Stimulated activated CD8-positive, alpha-beta memory T cell treated with anti-CD3 and anti-CD28 coated beads, Interleukin-7, amount 100 ng/mL, for 1 hour (primary cell): Measurements from ENCODE around the gene KRTAP3-3.

Experiments
- DNase-seq, 2 donors: peaks; one replicate each; pipeline ENCODE4 v3.0.0-alpha.2; 2020; ENCODE audit warnings: low read depth in 2 of 2

Gene KRTAP3-3

GRCh38 chr17:40958086-40958953 lies 35.6 kb downstream of the KRTAP3-3 start:
- no peak for DNase-seq

GRCh38 chr17:40956401-40957254 lies 37.3 kb downstream of the KRTAP3-3 start:
- DNase-seq = no peak

- DNase-seq = no peak
Observed at GRCh38 chr17:40953881-40954280, 40.1 kb downstream of the KRTAP3-3 start.

- DNase-seq = no peak
Observed at GRCh38 chr17:40952661-40953060, 41.3 kb downstream of the KRTAP3-3 start.

- no peak for DNase-seq
Observed at GRCh38 chr17:40952154-40952553, 41.8 kb downstream of the KRTAP3-3 start.

- DNase-seq = no peak
Observed at GRCh38 chr17:40951011-40951622, 42.8 kb downstream of the KRTAP3-3 start.

GRCh38 chr17:40950176-40950575 lies 43.8 kb downstream of the KRTAP3-3 start:
- no peak for DNase-seq

- DNase-seq = no peak
Observed at GRCh38 chr17:40949418-40949817, 44.5 kb downstream of the KRTAP3-3 start.

GRCh38 chr17:40947929-40948328 lies 46.0 kb downstream of the KRTAP3-3 start:
- no peak for DNase-seq

GRCh38 chr17:40945414-40945813 lies 48.5 kb downstream of the KRTAP3-3 start:
- DNase-seq = no peak

GRCh38 chr17:40944531-40944930 lies 49.4 kb downstream of the KRTAP3-3 start:
- no peak for DNase-seq
